Measurements from ENCODE around the gene TMEM234.
A peak's percentile ranks its signal among the peaks of the same experiment; 100 is the strongest.

TMEM234 gene

GRCh38 chr1:32199043-32199716, 23.0 kb downstream of the TMEM234 start:
- no peak for DNase-seq

GRCh38 chr1:32198237-32199042, 23.7 kb downstream of the TMEM234 start:
- no peak for DNase-seq

GRCh38 chr1:32197837-32198236, 24.3 kb downstream of the TMEM234 start:
- no peak for DNase-seq

GRCh38 chr1:32197074-32197473, 25.1 kb downstream of the TMEM234 start:
- DNase-seq = no peak

GRCh38 chr1:32195972-32196823, 26.0 kb downstream of the TMEM234 start:
- DNase-seq = peak; percentile 39

GRCh38 chr1:32195531-32195930, 26.6 kb downstream of the TMEM234 start:
- no peak for DNase-seq

GRCh38 chr1:32194984-32195383, 27.2 kb downstream of the TMEM234 start:
- DNase-seq = no peak

- DNase-seq = no peak
These were observed 29.8 kb downstream of the TMEM234 start for GRCh38 chr1:32192220-32192948.

GRCh38 chr1:32187850-32188249, 34.3 kb downstream of the TMEM234 start:
- no peak for DNase-seq

- no peak for DNase-seq
These were observed 35.7 kb downstream of the TMEM234 start for GRCh38 chr1:32186491-32186890.

- DNase-seq = no peak
These were observed 36.1 kb downstream of the TMEM234 start for GRCh38 chr1:32186077-32186476.

GRCh38 chr1:32184650-32185049, 37.5 kb downstream of the TMEM234 start:
- DNase-seq = no peak

GRCh38 chr1:32182060-32182459, 40.1 kb downstream of the TMEM234 start:
- no peak for DNase-seq

GRCh38 chr1:32181563-32181962, 40.6 kb downstream of the TMEM234 start:
- DNase-seq = no peak

- no peak for DNase-seq
These were observed 41.1 kb downstream of the TMEM234 start for GRCh38 chr1:32181065-32181464.

GRCh38 chr1:32180186-32181060, 41.7 kb downstream of the TMEM234 start:
- no peak for DNase-seq

- DNase-seq = peak; percentile 84
These were observed 42.5 kb downstream of the TMEM234 start, which contains the start of gene TXLNA for GRCh38 chr1:32179443-32180185. Gene TXLNA (plus strand): TSS chr1:32179675. CDS start chr1:32180346, 671 bp downstream.

- DNase-seq = no peak
These were observed 43.0 kb downstream of the TMEM234 start for GRCh38 chr1:32179193-32179442.

GRCh38 chr1:32178380-32179192, 43.6 kb downstream of the TMEM234 start:
- DNase-seq = no peak

- no peak for DNase-seq
These were observed 49.4 kb downstream of the TMEM234 start for GRCh38 chr1:32172621-32173245.

All from central memory CD4-positive, alpha-beta T cell (primary cell).